Kasumi-1 (cell line): ENCODE measurements around the gene SEC61A1.

Experiments used
- DNase-seq, 2 experiments: peaks; one replicate each; lab custom pipeline; 2025; lab: John Stamatoyannopoulos, UW

The SEC61A1 gene

GRCh38 chr3:128113817-128114794, 61.9 kb downstream of the SEC61A1 start:
- DNase-seq = no peak
